Measurements from ENCODE around the gene KIAA0753.
A peak's percentile ranks its signal among the peaks of the same experiment; 100 is the strongest.

KIAA0753 gene

GRCh38 chr17:6639586-6640535, 650 bp downstream of the KIAA0753 start:
- peak; percentile 38 for DNase-seq

DNA sequence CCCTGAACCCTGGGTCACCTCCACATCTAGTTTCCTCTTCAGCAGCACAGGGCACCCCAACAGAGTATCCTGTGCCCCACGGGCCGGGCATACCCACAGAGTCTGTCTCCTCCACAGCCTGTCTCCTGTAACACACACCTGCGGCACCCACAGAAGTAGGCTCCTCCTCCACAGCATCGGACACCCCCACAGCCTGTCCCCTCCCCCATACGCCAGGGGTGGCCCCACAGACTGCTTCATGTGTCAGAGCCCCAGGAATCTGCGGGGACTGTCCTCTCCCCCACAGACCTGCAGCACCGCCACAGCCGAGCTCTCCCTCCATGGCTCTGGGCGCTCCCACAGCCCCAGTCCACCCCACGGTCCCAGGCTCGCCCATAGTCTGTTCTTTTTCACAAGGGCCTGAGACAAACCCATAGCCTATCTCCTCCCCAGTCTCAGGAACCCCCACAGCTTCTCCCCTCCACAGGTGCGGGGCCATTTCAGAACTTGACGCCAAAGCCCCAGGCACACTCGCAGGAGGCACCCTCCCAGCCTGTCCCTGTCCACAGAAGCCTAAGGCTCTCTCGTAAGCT, 1.4 kb downstream of the KIAA0753 start:
- no peak for DNase-seq

DNA sequence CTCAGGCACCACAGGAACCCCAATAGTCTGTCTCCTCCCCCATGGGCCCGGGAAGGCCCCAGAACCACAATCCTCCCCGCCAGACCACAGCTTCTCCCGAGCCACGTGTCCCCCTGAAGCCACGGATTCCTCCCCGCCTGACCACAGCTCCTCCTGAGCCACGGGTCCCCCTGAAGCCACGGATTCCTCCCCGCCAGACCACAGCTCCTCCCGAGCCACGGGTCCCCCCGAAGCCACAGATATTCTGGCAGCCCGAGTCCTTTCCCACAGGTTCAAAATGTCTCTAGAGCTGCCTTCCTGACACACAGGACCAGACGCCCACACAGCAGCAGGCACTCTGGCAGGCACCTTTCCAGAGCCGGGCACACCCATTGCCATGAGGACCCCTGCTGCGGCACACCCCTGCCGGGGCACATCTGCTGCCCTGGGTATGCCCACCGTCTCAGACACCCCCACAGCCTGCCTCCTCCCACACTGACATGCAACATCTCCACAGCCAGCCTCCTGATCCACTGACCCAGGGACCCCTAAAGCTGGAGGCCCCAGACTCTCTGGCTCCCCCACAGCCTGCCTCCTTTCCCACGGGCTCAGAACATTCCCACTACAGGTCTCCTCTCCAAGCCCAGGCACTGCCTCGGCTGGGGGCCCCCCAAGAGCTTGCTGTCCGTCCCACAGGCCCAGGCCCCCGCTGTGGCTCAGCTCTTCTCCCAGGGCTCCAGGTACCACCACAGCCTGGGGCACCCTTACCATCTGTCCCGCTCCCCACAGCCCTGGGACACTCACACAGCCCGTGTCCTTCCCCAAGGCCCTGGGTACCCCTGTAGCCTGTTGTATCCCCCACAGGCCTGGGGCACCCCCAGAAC, 2.2 kb downstream of the KIAA0753 start:
- no peak for DNase-seq

GRCh38 chr17:6637458-6637840, 3.1 kb downstream of the KIAA0753 start:
- DNase-seq: no peak

- DNase-seq: no peak
Observed at GRCh38 chr17:6636616-6637457, 3.7 kb downstream of the KIAA0753 start.

DNA sequence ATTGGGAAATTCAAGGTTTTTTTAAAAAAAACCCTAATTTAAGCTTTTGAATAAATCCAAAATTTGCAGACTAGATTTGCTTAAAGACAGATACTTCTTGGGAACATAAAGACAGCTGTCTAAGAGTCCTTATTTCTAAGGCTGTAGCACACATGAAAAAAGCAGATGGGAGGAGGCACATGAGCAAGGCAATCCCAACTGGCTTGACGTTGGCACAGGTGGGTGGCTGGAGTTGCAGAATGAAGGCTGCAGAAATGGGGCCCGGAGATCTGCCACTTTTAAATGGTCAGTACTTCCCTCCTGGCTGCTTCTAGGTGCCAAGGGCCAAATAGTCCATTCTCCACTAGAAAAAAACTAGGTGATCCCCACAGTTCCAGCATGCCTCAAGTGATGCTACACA, 4.4 kb downstream of the KIAA0753 start:
- DNase-seq: no peak

DNA sequence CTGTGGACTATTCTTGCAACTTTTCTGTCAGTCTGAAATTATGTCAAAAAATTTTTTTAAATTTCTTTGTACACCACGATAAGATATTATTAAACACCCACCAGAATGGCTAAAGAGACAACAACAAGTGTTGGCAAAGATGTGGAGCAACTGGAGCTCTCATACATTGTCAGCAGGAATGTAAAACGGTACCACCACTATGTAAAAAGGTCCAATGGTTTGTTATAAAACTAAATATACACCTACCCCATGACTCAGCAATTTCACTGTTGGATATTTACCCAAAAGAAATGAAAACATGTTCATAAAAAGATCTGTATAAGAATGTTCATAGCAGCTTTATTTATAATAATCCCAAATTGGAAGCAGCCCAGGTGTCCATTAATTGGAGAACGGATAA, 7.2 kb downstream of the KIAA0753 start:
- no peak for DNase-seq

DNA sequence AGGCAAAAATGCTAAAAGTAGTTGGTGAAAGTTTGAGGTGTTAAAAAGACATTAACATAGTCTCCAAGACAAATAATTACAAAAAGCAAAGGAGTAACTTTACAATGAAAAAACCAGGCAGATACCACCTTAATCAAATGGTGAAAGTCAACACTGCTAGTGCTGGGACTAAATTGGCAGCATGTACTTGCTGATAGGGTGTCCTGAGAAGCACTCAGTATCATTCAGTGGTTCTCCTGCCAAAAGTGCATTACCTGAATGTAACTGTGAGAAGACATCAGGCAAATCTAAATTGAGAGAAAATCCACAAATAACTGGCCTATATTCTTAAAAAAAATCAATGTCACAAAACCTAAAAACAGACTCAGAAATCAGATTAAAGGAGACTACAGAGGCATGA, 8.0 kb downstream of the KIAA0753 start:
- DNase-seq: no peak

GRCh38 chr17:6630390-6630789, 10.1 kb downstream of the KIAA0753 start:
- DNase-seq: no peak

- no peak for DNase-seq
Observed at GRCh38 chr17:6627019-6627418, 13.5 kb downstream of the KIAA0753 start.

- no peak for DNase-seq
Observed at GRCh38 chr17:6626616-6627015, 13.9 kb downstream of the KIAA0753 start.

GRCh38 chr17:6623941-6624340, 16.6 kb downstream of the KIAA0753 start:
- no peak for DNase-seq

GRCh38 chr17:6611231-6611630, 29.3 kb downstream of the KIAA0753 start:
- DNase-seq: no peak

GRCh38 chr17:6610011-6610410, 30.5 kb downstream of the KIAA0753 start:
- no peak for DNase-seq

DNA sequence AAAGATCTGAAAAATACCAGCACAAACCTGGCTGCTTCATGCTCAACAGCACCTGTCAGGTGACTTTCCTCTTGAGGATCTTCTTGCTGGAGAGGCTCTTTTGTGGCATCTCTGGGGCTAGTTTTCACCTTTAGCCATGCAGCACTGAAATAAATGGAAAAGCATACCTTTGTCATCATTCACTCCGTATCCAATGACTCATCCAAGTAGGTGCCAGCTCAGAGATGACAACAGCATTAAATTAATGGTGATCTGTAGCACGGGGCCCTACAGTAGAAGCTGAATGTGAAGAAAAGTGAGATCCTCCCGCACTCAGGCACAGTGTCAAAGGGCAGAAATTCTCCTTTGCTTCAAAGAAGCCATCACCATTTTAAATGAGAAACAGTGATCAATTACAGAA, 32.2 kb downstream of the KIAA0753 start:
- DNase-seq: no peak

DNA sequence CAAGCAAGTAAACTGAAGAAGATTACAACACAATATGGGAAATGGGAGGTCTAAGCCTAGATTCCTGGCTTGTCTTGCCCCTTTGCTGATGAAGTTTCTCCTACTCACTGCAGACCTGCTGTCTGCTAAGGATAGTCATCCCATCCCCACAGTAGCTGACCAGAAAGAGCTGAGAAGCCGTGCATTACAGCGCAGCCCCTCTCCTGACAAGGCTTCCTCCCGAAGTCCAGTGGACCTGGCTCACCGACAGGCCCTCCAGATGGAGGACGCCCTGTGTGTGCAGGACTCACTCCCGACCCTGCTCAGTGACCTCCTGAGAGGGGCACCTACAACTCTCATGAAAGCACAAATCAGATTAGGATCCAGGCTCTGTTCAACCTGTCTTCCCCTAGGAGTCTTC, 35.4 kb downstream of the KIAA0753 start:
- DNase-seq: no peak

- DNase-seq: no peak
Observed at GRCh38 chr17:6603744-6604325, 36.7 kb downstream of the KIAA0753 start.

GRCh38 chr17:6602141-6602540, 38.4 kb downstream of the KIAA0753 start:
- DNase-seq: no peak

GRCh38 chr17:6599364-6599763, 41.1 kb downstream of the KIAA0753 start:
- no peak for DNase-seq

DNA sequence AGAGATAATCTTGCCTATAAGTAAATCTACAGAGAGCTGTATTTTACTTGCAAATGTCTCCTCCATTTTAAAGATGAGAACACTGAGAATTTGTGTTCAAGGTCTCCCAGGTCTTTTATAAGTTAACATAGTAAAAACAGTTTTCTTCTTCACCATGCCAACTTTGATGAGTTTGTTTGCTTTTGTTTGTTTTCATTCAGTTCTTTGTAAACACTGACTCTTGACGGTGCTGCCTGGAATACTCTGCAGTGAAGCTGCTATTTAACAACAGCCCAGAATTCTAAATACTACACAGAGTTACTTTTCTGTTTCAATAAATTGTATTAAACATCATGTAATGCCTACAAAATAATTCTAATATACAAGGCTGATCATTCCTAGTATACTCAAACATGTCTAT, 42.8 kb downstream of the KIAA0753 start:
- DNase-seq: no peak

GRCh38 chr17:6596941-6597340, 43.6 kb downstream of the KIAA0753 start:
- DNase-seq: no peak

DNA sequence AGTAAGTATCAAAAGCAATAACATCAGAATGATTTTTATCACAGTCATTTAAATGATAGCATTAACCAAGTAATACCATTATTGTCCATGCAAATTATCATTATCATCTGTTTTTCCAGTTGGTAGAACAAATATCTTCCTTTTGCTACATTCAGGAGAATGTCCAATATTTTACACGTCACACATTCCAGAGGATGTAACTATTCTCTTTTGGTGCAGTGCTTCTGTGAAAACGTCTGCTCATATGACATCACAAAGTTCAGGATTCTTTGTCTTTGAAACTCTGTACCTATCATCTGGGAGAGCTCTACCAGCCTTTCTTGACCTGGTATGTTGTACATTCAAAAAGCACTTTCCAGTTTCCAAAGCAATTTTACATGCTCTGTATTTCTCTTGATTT, 44.0 kb downstream of the KIAA0753 start:
- no peak for DNase-seq

Measured in stimulated activated CD4-positive, alpha-beta T cell treated with anti-CD3 and anti-CD28 coated beads, Interleukin-1b, Interleukin-23, amount 100 ng/mL, for 48 hours (primary cell).